ENCODE results near the gene HSDL2.
A peak's percentile ranks its signal among the peaks of the same experiment; 100 is the strongest.
"Not testable (repeated sequence)": the region's sequence is repeated elsewhere in the genome, so short reads cannot be mapped to it uniquely, and the experiment has no call there.

HSDL2 gene

GRCh38 chr9:112396872-112397271 lies 17.0 kb downstream of the HSDL2 start:
- no peak for DNase-seq (ENCODE audit: low read depth)

- no peak for DNase-seq (ENCODE audit: low read depth)
These were observed 21.4 kb downstream of the HSDL2 start for GRCh38 chr9:112401175-112401815.

- no peak for DNase-seq (ENCODE audit: low read depth)
These were observed 23.8 kb downstream of the HSDL2 start for GRCh38 chr9:112403614-112404201.

GRCh38 chr9:112404508-112404932 lies 24.6 kb downstream of the HSDL2 start:
- peak; percentile 18 for DNase-seq (ENCODE audit: low read depth)

GRCh38 chr9:112408275-112408674 lies 28.4 kb downstream of the HSDL2 start:
- DNase-seq (ENCODE audit: low read depth), result no peak

DNA sequence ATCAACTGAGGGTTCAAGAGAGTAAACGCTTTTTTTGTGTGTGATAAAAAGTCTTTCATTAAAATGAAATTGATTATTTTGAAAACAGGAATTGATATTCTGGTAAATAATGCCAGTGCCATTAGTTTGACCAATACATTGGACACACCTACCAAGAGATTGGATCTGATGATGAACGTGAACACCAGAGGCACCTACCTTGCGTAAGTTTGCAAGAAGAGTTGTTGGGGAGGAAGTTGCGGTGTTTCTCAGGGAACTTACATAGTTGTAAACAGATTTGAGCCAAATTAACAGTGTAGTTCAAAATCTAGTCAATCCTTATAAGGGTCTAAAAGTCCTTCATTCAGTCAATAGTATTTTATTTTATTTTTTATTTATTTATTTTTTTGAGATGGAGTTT lies 28.9 kb downstream of the HSDL2 start:
- DNase-seq (ENCODE audit: low read depth), result no peak

- no peak for DNase-seq (ENCODE audit: low read depth)
These were observed 29.9 kb downstream of the HSDL2 start for GRCh38 chr9:112409758-112410157.

DNA sequence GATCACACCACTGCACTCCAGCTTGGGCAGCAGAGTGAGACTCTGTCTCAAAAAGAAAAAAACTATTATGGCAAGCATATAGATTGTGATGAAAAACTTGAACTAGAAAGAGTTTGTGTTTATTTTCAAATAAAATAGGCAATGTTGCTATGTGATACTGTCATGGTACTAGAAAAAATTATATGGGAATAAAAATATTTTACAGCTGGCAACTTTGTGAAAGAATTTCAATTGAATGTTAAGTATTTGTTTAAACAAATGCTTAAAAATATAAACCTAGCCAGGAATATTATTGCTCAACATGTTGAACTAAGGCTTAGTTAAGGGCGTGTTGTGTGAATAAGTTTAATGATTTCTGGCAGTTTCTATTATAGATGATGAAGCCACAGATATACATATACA lies 31.7 kb downstream of the HSDL2 start:
- no peak for DNase-seq (ENCODE audit: low read depth)

DNA sequence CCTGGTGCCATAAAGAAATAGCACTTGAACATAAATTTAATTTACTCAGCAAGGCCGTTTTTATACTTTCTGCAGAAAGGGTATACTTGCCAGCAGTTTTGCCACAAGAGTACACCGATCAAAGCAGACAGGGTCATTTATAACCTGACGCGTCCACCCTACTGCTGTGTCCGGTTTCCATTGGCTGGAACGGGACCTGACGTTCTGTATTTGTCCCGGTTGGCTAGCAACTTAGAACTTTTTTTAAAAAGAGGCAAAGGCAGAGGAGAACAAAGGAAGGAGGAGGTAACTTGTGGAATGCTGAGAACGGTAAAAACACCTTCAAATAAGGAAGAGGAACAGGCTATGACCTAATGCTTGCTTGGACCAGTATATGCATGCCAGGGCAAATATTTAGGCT lies 33.8 kb downstream of the HSDL2 start:
- not testable (repeated sequence) for DNase-seq (ENCODE audit: low read depth)

DNA sequence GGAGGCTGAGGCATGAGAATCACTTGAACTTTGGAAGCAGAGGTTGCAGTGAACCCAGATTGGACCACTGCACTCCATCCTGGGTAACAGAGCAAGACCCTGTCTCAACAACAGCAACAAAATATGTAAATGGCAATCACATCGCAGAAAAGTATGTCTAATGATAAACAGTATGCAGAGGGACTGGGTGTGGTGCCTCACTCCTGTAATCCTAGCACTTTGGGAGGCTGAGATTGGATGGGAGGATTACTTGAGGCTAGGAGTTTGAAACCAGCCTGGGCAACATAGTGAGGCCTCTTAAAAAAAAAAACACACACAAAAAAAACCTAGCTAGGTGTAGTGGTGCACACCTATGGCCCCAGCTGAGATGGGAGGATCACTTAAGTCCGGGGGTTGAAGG lies 40.3 kb downstream of the HSDL2 start:
- no peak for DNase-seq (ENCODE audit: low read depth)

GRCh38 chr9:112421771-112422222 lies 41.9 kb downstream of the HSDL2 start:
- no peak for DNase-seq (ENCODE audit: low read depth)

- no peak for DNase-seq (ENCODE audit: low read depth)
These were observed 42.7 kb downstream of the HSDL2 start for GRCh38 chr9:112422417-112423148.

DNA sequence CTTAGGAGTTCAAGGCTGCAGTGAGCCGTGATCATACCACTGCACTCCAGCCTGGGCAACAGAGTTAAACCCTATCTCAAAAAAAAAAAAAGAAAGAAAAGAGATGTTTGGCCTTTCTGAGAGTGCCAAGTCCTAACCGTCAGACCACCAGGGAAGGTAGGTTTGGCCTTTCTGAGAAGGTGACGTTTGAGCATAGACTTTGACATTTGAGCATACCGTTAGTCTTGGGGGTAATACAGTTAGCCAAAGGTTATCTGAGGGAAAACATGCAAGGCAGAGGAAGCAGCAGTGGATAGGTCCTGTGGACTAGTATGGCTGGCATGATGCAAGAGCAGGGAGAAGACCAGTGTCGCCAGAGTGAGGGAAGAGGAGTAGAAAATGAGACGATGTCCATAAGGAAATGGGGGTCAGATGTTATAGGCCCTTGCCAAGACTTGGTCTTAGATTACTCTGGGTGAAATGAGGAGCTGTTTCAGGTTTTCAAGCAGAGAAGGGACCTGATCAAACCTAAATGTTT lies 50.2 kb downstream of the HSDL2 start:
- no peak for DNase-seq (ENCODE audit: low read depth)

DNA sequence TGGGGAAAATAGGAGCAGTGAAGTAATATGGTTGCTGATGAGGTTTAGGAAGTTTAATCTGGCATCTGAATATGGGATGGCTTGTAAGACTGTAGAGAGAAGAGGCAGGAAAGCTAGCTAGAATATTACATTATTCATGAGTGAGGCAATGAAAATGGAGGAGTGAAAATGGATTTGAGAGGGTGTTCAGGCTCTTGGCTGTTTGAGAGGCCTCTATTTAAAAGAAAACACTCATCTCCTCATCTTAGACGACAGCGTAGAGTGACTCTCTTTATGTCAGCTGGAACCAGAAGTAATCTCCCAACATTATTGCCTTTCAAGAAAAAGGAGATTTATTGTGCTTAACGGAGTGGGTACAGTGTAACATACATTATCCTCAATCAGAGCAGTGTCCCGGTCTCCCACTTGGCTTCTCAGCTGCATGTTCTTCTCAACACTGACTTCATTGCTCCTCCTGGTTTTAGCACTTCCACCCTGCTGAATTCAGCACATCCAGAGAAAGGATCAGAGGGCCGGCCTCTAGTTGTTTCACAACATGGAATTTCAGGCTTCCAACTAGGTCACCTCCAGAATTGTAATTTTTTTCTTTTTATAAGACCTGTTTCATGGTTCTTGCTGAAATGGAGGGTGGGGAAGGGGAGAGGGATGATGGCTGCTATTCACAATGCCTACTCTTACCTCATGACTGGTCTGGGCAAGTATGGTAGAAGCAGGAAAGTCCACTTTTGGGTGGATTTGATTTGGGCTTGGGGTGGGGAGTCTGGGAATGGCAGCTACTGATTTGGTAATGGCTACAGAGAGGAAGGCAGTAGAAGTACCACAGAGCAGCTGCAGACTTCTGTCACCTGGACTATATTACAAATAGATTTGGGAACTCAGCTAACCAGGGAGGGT lies 53.8 kb downstream of the HSDL2 start:
- DNase-seq (ENCODE audit: low read depth), result no peak

DNA sequence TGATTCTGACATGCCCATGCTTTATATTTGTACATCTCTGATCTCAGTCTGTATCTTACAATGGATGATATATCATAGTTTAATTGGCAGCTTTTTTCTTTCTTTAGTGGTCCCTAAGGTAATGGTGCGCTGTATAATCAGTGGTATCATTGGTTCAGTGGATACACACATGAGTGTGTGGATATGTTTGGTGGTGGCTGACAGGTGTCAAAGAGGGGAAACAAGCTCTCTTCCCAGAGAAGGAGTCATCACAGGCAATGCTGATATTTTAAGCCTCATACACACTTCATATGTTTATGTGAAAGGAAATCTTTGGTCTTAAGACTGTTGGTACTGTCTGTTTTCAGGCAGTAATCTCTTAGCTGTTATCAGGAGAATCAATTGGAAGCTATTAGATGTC lies 54.6 kb downstream of the HSDL2 start:
- no peak for DNase-seq (ENCODE audit: low read depth)

GRCh38 chr9:112437406-112437805 lies 57.5 kb downstream of the HSDL2 start:
- no peak for DNase-seq (ENCODE audit: low read depth)

- no peak for DNase-seq (ENCODE audit: low read depth)
These were observed 59.3 kb downstream of the HSDL2 start for GRCh38 chr9:112439171-112439570.

DNA sequence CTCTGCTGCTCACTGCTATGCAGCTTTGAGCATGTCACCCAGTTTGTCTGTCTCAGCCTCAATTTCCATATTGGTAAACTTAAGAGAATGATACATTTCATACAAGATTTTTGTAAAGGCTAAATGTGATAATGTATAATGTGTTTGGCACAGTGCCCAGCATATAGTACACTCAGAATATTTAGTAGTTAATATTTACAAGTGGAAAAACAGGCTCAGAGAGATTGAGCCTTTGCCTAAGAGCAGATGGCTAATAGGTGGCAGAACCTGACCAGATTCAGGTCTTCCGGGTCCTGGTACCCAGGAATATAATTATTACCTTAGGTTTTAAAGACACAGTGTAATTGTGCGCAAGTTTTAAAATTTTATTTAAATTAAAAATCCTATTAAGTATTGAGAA lies 59.9 kb downstream of the HSDL2 start:
- DNase-seq (ENCODE audit: low read depth), result no peak

DNA sequence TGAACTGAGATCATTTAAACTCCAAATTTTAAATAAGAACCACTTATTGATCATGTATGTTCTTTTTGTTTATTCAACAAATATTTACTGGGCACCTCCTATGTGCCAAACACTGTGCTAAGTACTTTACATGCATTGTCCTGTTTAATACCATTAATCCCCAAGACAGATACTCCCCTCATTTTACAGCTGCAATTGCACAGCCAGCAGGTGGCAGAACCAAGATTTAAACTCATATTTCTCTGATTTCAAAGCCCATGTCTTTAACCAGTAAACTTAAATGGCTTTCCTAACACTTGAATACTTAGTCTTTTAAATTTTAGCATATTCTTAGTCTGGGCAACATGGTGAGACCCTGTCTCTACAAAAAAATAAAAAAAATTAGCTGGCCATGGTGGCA lies 63.3 kb downstream of the HSDL2 start:
- DNase-seq (ENCODE audit: low read depth), result no peak

DNA sequence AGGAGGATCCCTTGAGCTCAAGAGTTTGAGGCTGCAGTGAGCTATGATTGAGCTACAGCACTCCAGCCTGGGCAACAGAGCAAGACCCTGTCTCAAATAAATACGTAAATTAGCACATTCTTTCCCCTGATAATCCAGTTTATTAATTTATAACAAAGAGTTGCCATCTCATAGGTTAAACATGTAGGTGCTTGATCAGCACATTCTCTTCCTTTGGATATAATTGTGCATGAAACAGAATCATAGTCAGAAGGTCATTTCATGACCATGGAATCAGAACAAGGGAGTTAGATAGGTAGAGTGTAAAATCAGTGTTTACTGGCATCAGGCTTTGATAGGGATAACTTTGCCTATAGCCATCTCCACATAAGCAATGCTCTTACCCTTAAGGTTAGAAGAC lies 63.7 kb downstream of the HSDL2 start:
- no peak for DNase-seq (ENCODE audit: low read depth)

DNA sequence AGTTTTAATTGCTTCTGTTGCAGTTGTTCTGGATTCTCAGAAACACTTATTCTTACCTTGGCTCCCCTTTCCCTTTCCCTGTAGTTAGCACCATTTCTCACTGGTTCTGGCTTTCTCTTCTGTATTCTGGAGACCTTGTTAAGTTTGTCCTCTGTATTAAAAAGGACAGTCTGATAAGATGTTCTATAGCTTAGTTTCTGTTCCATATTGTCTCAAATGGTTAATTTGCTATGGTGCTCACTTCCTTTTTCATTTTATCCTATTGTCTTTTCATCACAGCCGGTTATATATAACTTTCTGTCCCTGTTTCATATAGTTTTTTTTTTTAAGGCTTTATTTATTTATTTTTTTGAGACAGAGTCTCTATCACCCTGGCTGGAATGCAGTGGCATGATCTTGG lies 65.3 kb downstream of the HSDL2 start:
- no peak for DNase-seq (ENCODE audit: low read depth)

GRCh38 chr9:112446080-112446479 lies 66.2 kb downstream of the HSDL2 start:
- DNase-seq (ENCODE audit: low read depth), result no peak

Measured in non-pigmented ciliary epithelial cell (primary cell).